RKO (cell line): ENCODE measurements around the gene COBLL1.
A peak's percentile ranks its signal among the peaks of the same experiment; 100 is the strongest.

Source experiments
- DNase-seq: peaks from one replicate; pipeline ENCODE4 v3.0.0-alpha.2; 2016; ENCODE audit warnings: low spot score

The COBLL1 gene

GRCh38 chr2:164754157-164755093, 87.2 kb downstream of the COBLL1 start:
- DNase-seq = no peak

- no peak for DNase-seq
Measured at GRCh38 chr2:164752956-164753355, 88.7 kb downstream of the COBLL1 start.

GRCh38 chr2:164747783-164748433, 93.7 kb downstream of the COBLL1 start:
- no peak for DNase-seq

- no peak for DNase-seq
Measured at GRCh38 chr2:164747140-164747539, 94.5 kb downstream of the COBLL1 start.

GRCh38 chr2:164746713-164747112, 94.9 kb downstream of the COBLL1 start:
- DNase-seq = no peak

- no peak for DNase-seq
Measured at GRCh38 chr2:164745012-164745797, 96.4 kb downstream of the COBLL1 start.

GRCh38 chr2:164742738-164743317, 98.8 kb downstream of the COBLL1 start:
- DNase-seq = no peak

- peak; percentile 59 for DNase-seq
Measured at GRCh38 chr2:164739966-164740365, 101.7 kb downstream of the COBLL1 start.

- DNase-seq = peak; percentile 65
Measured at GRCh38 chr2:164737612-164738081, 104.0 kb downstream of the COBLL1 start.

GRCh38 chr2:164735309-164735919, 106.2 kb downstream of the COBLL1 start:
- no peak for DNase-seq

- DNase-seq = no peak
Measured at GRCh38 chr2:164734196-164734595, 107.4 kb downstream of the COBLL1 start.

GRCh38 chr2:164725542-164725941, 116.1 kb downstream of the COBLL1 start:
- no peak for DNase-seq

GRCh38 chr2:164722616-164723338, 118.8 kb downstream of the COBLL1 start:
- no peak for DNase-seq

GRCh38 chr2:164721430-164721829, 120.2 kb downstream of the COBLL1 start:
- no peak for DNase-seq

GRCh38 chr2:164719996-164720941, 121.4 kb downstream of the COBLL1 start:
- DNase-seq = no peak

- DNase-seq = peak; percentile 46
Measured at GRCh38 chr2:164717000-164717803, 124.4 kb downstream of the COBLL1 start.

- no peak for DNase-seq
Measured at GRCh38 chr2:164714471-164714870, 127.2 kb downstream of the COBLL1 start.

GRCh38 chr2:164711766-164712138, 129.9 kb downstream of the COBLL1 start:
- no peak for DNase-seq
